Activated T-helper 1 cell treated with anti-CD3 and anti-CD28 coated beads, Interleukin-12 subunit alpha, Interleukin-12 subunit beta, Interleukin-2, Interleukin-4 antibody, amounts not matched to agents 30 ng/mL and 10 ng/mL and 1 ng/mL, durations not matched to agents 14 hours and 24 hours and 36 hours (primary cell): ENCODE measurements around the gene LRRC42. TPM values are rescaled to one million over a fixed set of nuclear protein-coding genes. Genes with fewer than 3 reads are reported as not detected.

ENCODE experiments used
- DNase-seq: peaks from one replicate; pipeline ENCODE4 v3.0.0; 2021; ENCODE audit warnings: low spot score
- H3K27ac Mint-ChIP-seq: one replicate; pipeline ENCODE4 v1.8.0; 2021; ENCODE audit warnings: mild to moderate bottlenecking, mixed read lengths
- H3K27me3 Mint-ChIP-seq: one replicate; pipeline ENCODE4 v1.8.0; 2022; ENCODE audit warnings: mild to moderate bottlenecking, moderate library complexity, mixed read lengths; ENCODE audit not compliant: insufficient read depth
- H3K36me3 Mint-ChIP-seq: one replicate; pipeline ENCODE4 v1.8.0; 2021; ENCODE audit warnings: low read depth, mixed read lengths
- H3K4me1 Mint-ChIP-seq: one replicate; pipeline ENCODE4 v1.8.0; 2021; ENCODE audit warnings: low read depth, mixed read lengths
- H3K4me3 Mint-ChIP-seq: one replicate; pipeline ENCODE4 v1.8.0; 2021; ENCODE audit warnings: mild to moderate bottlenecking, moderate library complexity, mixed read lengths
- H3K9me3 Mint-ChIP-seq: one replicate; pipeline ENCODE4 v1.8.0; 2021; ENCODE audit warnings: mixed read lengths
- intact Hi-C: fragments of 100-400 bp; cut with micrococcal nuclease; formaldehyde crosslinking; loops from one replicate; pipeline ENCODE4 v1.15.1; 2024
- total RNA-seq: library from RNA; stranded (reverse); gene quantifications from 2 replicates; pipeline ENCODE4 v1.2.3, GENCODE V29; 2022

The LRRC42 gene
- total RNA-seq, 1 donor from 2014 or later: 32.8 TPM

DNA sequence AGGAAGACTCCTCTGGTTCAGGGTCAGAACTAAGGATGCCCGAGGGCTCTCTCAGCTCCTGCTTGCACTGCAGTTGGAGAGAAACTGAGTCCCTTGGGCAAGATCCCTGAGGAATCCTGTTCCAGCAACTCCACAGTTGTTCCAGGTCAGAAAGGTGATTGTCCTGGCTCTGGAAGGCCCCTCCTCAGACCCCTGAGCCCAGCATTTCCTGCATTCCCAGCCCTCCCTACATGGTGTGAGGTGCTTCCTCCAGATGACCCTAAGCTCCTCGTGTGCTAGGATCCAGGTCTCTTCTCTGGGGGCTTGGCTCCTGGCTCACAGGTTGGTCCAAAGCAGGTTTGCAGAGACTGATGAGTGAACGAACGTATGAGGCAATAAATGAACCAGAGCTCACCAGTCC lies 60.4 kb downstream of the LRRC42 start:
- Mint-ChIP-seq H3K9me3 (no peaks in the 10 kb centered on the region), H3K27me3 (peaks cover 8% of the 10 kb centered on the region), H3K4me3 (no peak overlapping the region), H3K27ac (no peak overlapping the region), H3K4me1 (no peaks in the 10 kb centered on the region), H3K36me3 (no peaks in the 10 kb centered on the region)
- DNase-seq: no peak
- intact Hi-C loops: no loop called here

DNA sequence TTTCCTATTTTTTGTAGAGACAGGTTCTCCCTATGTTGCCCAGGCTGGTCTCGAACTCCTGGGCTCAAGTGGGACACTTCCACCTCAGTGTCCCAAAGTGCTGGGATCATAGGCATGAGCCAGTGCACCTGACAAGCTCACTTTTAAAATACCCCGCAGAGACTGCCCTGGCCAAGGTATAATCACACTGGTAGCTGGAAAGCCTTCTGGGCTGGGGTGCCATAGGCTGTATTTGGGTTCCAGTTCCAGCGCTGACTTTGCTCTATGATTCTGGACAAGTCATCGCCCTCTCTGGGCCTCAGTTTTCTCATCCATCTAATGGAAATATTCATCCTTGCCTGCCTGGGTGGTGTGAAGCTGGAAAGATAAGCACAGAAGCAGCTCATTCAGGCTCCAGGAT lies 61.5 kb downstream of the LRRC42 start:
- no peak overlapping the region for H3K4me3 Mint-ChIP-seq
- no peak overlapping the region for H3K27ac Mint-ChIP-seq
- no peaks in the 10 kb centered on the region for H3K4me1 Mint-ChIP-seq
- intact Hi-C loops: no loop called here
- no peaks in the 10 kb centered on the region for H3K9me3 Mint-ChIP-seq
- no peaks in the 10 kb centered on the region for H3K36me3 Mint-ChIP-seq
- peaks cover 2% of the 10 kb centered on the region for H3K27me3 Mint-ChIP-seq
- no peak for DNase-seq

- peaks cover 2% of the 10 kb centered on the region for H3K27me3 Mint-ChIP-seq
- DNase-seq: no peak
Observed at GRCh38 chr1:54008876-54009275, 62.7 kb downstream of the LRRC42 start.

DNA sequence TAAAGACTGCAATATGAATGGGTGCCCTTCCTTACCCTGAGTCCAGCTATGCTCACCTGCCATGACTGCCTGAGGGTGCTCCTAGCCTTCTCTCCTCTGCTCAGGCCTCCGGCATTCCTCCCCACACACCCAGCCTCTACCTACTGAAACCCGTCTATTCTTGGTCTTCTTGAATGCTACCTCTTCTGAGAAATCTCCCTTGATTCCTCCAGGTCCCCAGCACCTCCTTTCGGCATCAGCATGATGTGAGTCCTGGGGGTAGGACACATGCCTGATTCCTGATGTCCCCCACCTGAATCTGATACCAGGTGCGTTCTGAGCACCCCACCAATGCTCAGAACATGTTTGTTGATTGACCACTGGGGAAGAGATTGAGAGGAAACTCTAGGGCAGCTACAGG lies 63.3 kb downstream of the LRRC42 start:
- no peaks in the 10 kb centered on the region for H3K9me3 Mint-ChIP-seq
- no peak overlapping the region for H3K4me3 Mint-ChIP-seq
- no peaks in the 10 kb centered on the region for H3K36me3 Mint-ChIP-seq
- DNase-seq: no peak
- no peaks in the 10 kb centered on the region for H3K4me1 Mint-ChIP-seq
- no peak overlapping the region for H3K27ac Mint-ChIP-seq
- intact Hi-C loops: no loop called here
- peaks cover 2% of the 10 kb centered on the region for H3K27me3 Mint-ChIP-seq

More at GRCh38 chr1:54008876-54009275, 62.7 kb downstream of the LRRC42 start:
- H3K36me3 Mint-ChIP-seq: no peaks in the 10 kb centered on the region
- H3K4me1 Mint-ChIP-seq: no peaks in the 10 kb centered on the region
- no peak overlapping the region for H3K4me3 Mint-ChIP-seq
- H3K9me3 Mint-ChIP-seq: no peaks in the 10 kb centered on the region
- intact Hi-C loops: no loop called here
- no peak overlapping the region for H3K27ac Mint-ChIP-seq

GRCh38 chr1:54010415-54011117 lies 64.4 kb downstream of the LRRC42 start:
- Mint-ChIP-seq H3K36me3 (no peaks in the 10 kb centered on the region), H3K4me3 (no peak overlapping the region), H3K4me1 (no peaks in the 10 kb centered on the region), H3K9me3 (no peaks in the 10 kb centered on the region), H3K27me3 (peaks cover 2% of the 10 kb centered on the region), H3K27ac (no peak overlapping the region)
- intact Hi-C loops: no loop called here
- no peak for DNase-seq

DNA sequence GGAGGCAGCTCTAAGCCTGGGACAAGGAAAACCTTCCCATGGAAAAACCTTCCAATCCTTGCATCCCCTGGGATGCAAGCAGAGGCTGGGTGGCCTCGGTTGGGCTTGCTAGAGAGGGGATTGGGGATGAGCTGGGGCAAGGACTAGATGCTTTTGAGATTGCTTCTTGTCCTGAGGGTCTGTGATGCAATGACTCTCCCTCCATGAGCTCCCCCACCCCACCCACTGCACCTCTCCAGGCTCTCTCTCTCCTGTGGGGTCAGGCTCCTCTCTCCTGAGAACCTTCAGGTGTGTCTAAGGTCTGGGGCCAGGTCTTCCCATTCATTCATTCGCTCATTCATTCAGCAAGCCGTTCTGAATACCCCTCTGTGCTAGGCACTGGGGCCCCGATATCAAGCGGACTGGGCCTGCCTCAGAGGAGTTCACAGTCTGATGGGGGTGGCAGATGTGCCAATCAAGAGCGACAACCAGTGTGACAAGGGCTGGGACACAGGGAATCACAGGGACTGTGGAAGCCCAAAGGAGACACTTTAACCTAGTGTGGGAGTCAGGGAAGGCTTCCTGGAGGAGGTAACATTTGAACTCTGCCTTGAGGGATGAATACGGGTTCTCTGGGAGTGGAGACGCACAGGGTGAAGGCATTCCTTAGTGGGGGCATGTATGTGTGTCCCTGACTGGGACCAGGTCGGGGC lies 65.3 kb downstream of the LRRC42 start:
- H3K4me3 Mint-ChIP-seq: no peak overlapping the region
- DNase-seq: no peak
- H3K27me3 Mint-ChIP-seq: peaks cover 2% of the 10 kb centered on the region
- H3K27ac Mint-ChIP-seq: no peak overlapping the region
- no peaks in the 10 kb centered on the region for H3K4me1 Mint-ChIP-seq
- no peaks in the 10 kb centered on the region for H3K36me3 Mint-ChIP-seq
- H3K9me3 Mint-ChIP-seq: no peaks in the 10 kb centered on the region
- intact Hi-C loops: no loop called here

DNA sequence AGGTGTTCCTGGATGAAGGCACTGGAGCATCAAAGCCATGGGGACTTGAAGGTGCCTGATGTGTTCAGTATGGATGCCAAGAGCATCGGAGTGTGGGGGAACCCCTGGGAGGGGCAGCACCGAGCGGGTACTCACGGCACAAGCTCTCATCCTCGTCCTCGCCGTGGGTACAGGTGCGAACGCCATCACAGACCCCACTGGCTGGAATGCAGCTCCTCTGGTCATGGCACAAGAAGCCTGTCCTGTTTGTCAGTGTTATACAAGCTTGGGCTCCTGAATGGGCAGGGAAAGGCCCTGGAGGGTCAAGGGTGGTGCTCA lies 65.8 kb downstream of the LRRC42 start:
- Mint-ChIP-seq H3K9me3 (no peaks in the 10 kb centered on the region), H3K4me1 (no peaks in the 10 kb centered on the region), H3K27ac (no peak overlapping the region), H3K4me3 (no peak overlapping the region), H3K36me3 (no peaks in the 10 kb centered on the region), H3K27me3 (peaks cover 2% of the 10 kb centered on the region)
- no peak for DNase-seq
- intact Hi-C loops: no loop called here

- H3K27ac Mint-ChIP-seq: no peak overlapping the region
- H3K4me3 Mint-ChIP-seq: no peak overlapping the region
- H3K9me3 Mint-ChIP-seq: no peaks in the 10 kb centered on the region
- no peaks in the 10 kb centered on the region for H3K36me3 Mint-ChIP-seq
- peaks cover 2% of the 10 kb centered on the region for H3K27me3 Mint-ChIP-seq
- intact Hi-C loops: no loop called here
- DNase-seq: no peak
- no peaks in the 10 kb centered on the region for H3K4me1 Mint-ChIP-seq
Observed at GRCh38 chr1:54012863-54013262, 66.7 kb downstream of the LRRC42 start.

- no peak overlapping the region for H3K27ac Mint-ChIP-seq
Observed at GRCh38 chr1:54013393-54014008, 67.4 kb downstream of the LRRC42 start.

GRCh38 chr1:54014009-54014629 lies 68.0 kb downstream of the LRRC42 start:
- intact Hi-C loops: no loop called here
- H3K9me3 Mint-ChIP-seq: no peaks in the 10 kb centered on the region
- H3K36me3 Mint-ChIP-seq: no peaks in the 10 kb centered on the region
- H3K27me3 Mint-ChIP-seq: peaks cover 2% of the 10 kb centered on the region
- no peaks in the 10 kb centered on the region for H3K4me1 Mint-ChIP-seq
- H3K27ac Mint-ChIP-seq: no peak overlapping the region
- no peak for DNase-seq
- H3K4me3 Mint-ChIP-seq: no peak overlapping the region

More at GRCh38 chr1:54013393-54014008, 67.4 kb downstream of the LRRC42 start:
- H3K9me3 Mint-ChIP-seq: no peaks in the 10 kb centered on the region
- no peaks in the 10 kb centered on the region for H3K36me3 Mint-ChIP-seq
- no peak for DNase-seq
- peaks cover 2% of the 10 kb centered on the region for H3K27me3 Mint-ChIP-seq
- H3K4me3 Mint-ChIP-seq: no peak overlapping the region
- intact Hi-C loops: no loop called here
- no peaks in the 10 kb centered on the region for H3K4me1 Mint-ChIP-seq

DNA sequence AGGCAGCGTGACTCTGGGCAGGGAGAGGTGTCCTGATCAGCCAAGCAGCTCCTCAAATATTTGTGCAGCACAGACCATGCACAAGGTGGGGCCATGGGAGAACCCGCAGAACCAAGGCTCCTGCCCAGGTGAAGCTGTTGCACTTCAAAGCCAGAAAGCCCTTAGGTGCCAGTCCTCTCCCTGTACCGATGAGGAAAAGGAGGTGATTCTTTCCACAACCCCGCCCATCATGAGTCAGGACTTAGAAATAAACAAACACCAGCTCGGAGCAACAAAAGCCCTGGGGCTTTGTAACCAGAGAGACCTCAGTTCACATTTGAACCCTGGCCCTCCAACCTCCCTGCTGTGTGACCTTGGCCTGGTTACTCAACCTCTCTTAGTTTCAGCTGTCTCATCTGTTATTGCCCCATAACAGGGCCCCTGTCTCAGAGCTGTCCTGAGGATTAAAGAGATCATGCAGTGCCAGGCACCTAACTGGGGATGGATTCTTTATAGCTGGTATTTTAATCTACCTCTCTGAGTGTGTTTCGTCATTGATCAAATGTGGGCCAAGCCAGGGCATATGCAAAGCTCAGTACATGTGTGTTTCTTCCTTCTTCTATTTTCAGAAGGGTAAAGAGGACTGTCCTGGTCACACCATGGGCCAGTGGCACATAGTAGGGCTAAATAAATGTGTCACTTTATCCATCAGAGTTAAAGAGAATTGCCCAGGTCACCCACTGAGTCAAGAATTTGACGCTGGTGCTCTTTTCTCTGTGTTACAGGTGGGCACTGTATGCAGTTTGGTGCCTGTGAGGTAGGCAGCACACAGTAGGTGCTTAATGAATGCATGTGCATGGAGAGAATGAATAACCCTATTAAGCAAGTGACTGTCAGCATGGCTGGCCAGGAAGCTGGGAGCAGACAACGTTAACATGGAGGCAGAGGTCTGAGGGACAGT lies 70.5 kb downstream of the LRRC42 start:
- no peaks in the 10 kb centered on the region for H3K4me1 Mint-ChIP-seq
- intact Hi-C loops: no loop called here
- H3K36me3 Mint-ChIP-seq: no peaks in the 10 kb centered on the region
- H3K27me3 Mint-ChIP-seq: peaks cover 2% of the 10 kb centered on the region
- no peak overlapping the region for H3K4me3 Mint-ChIP-seq
- H3K27ac Mint-ChIP-seq: no peak overlapping the region
- DNase-seq: no peak
- H3K9me3 Mint-ChIP-seq: no peaks in the 10 kb centered on the region
